Liver (tissue), 9 donors: ENCODE measurements around the gene PLPP3. TPM values are rescaled to one million over a fixed set of nuclear protein-coding genes. Genes with fewer than 3 reads are reported as not detected.

Experiments used
- DNase-seq: peaks from one replicate; pipeline ENCODE4 v3.0.0-alpha.2; 2017; ENCODE audit warnings: low spot score
- H3K27ac ChIP-seq, 2 donors: one replicate each; pipeline ENCODE4 v1.7.0; 2013; ENCODE audit warnings: inconsistent platforms in 2 of 2, low read length in 2 of 2, control low read depth in 1 of 2, low read depth in 1 of 2, mild to moderate bottlenecking in 1 of 2
- H3K27me3 ChIP-seq, 4 donors: one replicate each; pipeline versions ENCODE4 v1.6.1 to v1.7.0; 2013; ENCODE audit warnings: low read length in 3 of 4, inconsistent platforms in 1 of 4, mild to moderate bottlenecking in 1 of 4, moderate library complexity in 1 of 4; ENCODE audit not compliant: control insufficient read depth in 4 of 4, insufficient read depth in 4 of 4
- H3K36me3 ChIP-seq, 4 donors: one replicate each; pipeline versions ENCODE4 v1.6.1 to v1.7.0; 2013; ENCODE audit warnings: low read length in 3 of 4, mild to moderate bottlenecking in 3 of 4, low read depth in 1 of 4, moderate library complexity in 1 of 4; ENCODE audit not compliant: control insufficient read depth in 4 of 4, insufficient read depth in 3 of 4
- H3K4me1 ChIP-seq, 4 donors: one replicate each; pipeline versions ENCODE4 v1.6.1 to v1.7.0; 2013; ENCODE audit warnings: low read length in 3 of 4, mild to moderate bottlenecking in 3 of 4, moderate library complexity in 1 of 4; ENCODE audit not compliant: control insufficient read depth in 4 of 4, insufficient read depth in 4 of 4
- H3K4me3 ChIP-seq, 3 donors: one replicate each; pipeline versions ENCODE4 v1.6.1 to v1.7.0; 2013; ENCODE audit warnings: low read length in 3 of 3, control low read depth in 1 of 3, low read depth in 1 of 3, mild to moderate bottlenecking in 1 of 3
- H3K9ac ChIP-seq, 2 donors: one replicate each; pipeline ENCODE4 v1.7.0; 2013; ENCODE audit warnings: low read length in 2 of 2, mild to moderate bottlenecking in 2 of 2, moderate library complexity in 2 of 2, control low read depth in 1 of 2, low read depth in 1 of 2
- H3K9me3 ChIP-seq, 4 donors: one replicate each; pipeline versions ENCODE4 v1.6.1 to v1.7.0; 2013; ENCODE audit warnings: low read length in 3 of 4; ENCODE audit not compliant: control insufficient read depth in 4 of 4
- EGR1 ChIP-seq, 2 donors: IDR thresholded peaks; 2 replicates each; pipeline ENCODE4 v1.6.1; 2016 to 2018; ENCODE audit warnings: antibody characterized with exemption in 2 of 2, low read depth in 2 of 2
- FOXA1 ChIP-seq: IDR thresholded peaks from 2 replicates; pipeline ENCODE4 v1.6.1; 2016; ENCODE audit warnings: antibody characterized with exemption
- FOXA2 ChIP-seq: IDR thresholded peaks from 2 replicates; pipeline ENCODE4 v1.6.1; 2016; ENCODE audit warnings: antibody characterized with exemption
- GABPA ChIP-seq, 2 donors: IDR thresholded peaks in 1 of 2; conservative IDR thresholded peaks in 1 of 2; 2 replicates each; pipeline ENCODE4 v1.6.1; 2016; ENCODE audit warnings: antibody characterized with exemption in 2 of 2, mild to moderate bottlenecking in 1 of 2, moderate library complexity in 1 of 2
- HNF4A ChIP-seq, 2 donors: conservative IDR thresholded peaks; 2 replicates each; pipeline ENCODE4 v1.6.1; 2016; ENCODE audit warnings: antibody characterized with exemption in 2 of 2, mild to moderate bottlenecking in 2 of 2
- HNF4G ChIP-seq: IDR thresholded peaks from 2 replicates; pipeline ENCODE4 v1.6.1; 2016; ENCODE audit warnings: antibody characterized with exemption
- JUND ChIP-seq, 2 donors: IDR thresholded peaks; 2 replicates each; pipeline ENCODE4 v1.6.1; 2016; ENCODE audit warnings: antibody characterized with exemption in 2 of 2
- NR2F2 ChIP-seq: IDR thresholded peaks from 2 replicates; pipeline ENCODE4 v1.6.1; 2016; ENCODE audit warnings: antibody characterized with exemption
- RAD21 ChIP-seq, 2 donors: IDR thresholded peaks; 2 replicates each; pipeline ENCODE4 v1.6.1; 2016; ENCODE audit warnings: antibody characterized with exemption in 2 of 2, mild to moderate bottlenecking in 2 of 2
- RXRA ChIP-seq, 2 donors: IDR thresholded peaks; 2 replicates each; pipeline ENCODE4 v1.6.1; 2017 to 2018; ENCODE audit warnings: antibody characterized with exemption in 2 of 2, mild to moderate bottlenecking in 1 of 2
- SP1 ChIP-seq: IDR thresholded peaks from 2 replicates; pipeline ENCODE4 v1.6.1; 2018; ENCODE audit warnings: antibody characterized with exemption, mild to moderate bottlenecking
- TAF1 ChIP-seq: conservative IDR thresholded peaks from 2 replicates; pipeline ENCODE4 v1.6.1; 2016; ENCODE audit warnings: antibody characterized with exemption, mild to moderate bottlenecking
- YY1 ChIP-seq: IDR thresholded peaks from 2 replicates; pipeline ENCODE4 v1.6.1; 2016; ENCODE audit warnings: antibody characterized with exemption, mild to moderate bottlenecking
- WGBS: extraction: QIAGEN DNeasy Blood & Tissue Kit; methylation state at CpG from one replicate; pipeline ENCODE4 v1.1.7; 2013; 5-methylcytosine and 5-hydroxymethylcytosine counted together
- polyA plus RNA-seq, 2 donors: library from polyadenylated mRNA; stranded (reverse) in 1 of 2; unstranded in 1 of 2; fragments of 200-250 nt in 1 of 2; fragments of >200 nt in 1 of 2; fragmentation: Nextera tagmentation in 1 of 2; extraction: Ambion mirVana in 1 of 2; gene quantifications; one replicate each; pipeline versions ENCODE4 v1.2.1 to v1.2.3, GENCODE V29; 2013 to 2015
- total RNA-seq, 2 donors: library from RNA; depleted of rRNA; stranded (reverse); fragments of >200 nt; gene quantifications; one replicate each; pipeline ENCODE4 v1.2.3, GENCODE V29; 2014
- TF ChIP-seq, protein P1 (sequence below): IDR thresholded peaks from 2 replicates; pipeline ENCODE4 v1.6.1; 2016; ENCODE audit warnings: antibody characterized with exemption
- TF ChIP-seq, protein P2 (sequence below): IDR thresholded peaks from 2 replicates; pipeline ENCODE4 v1.6.1; 2016; ENCODE audit warnings: antibody characterized with exemption
- TF ChIP-seq, protein P3 (sequence below): fragments of 150-350 bp; IDR thresholded peaks from 2 replicates; pipeline ENCODE4 v1.5.1; 2017; ENCODE audit warnings: improper control_type of control experiment, low read depth, low read length; ENCODE audit not compliant: missing input control
- TF ChIP-seq, protein P4 (sequence below): IDR thresholded peaks from 2 replicates; pipeline ENCODE4 v1.6.1; 2016; ENCODE audit warnings: antibody characterized with exemption
- TF ChIP-seq, protein P5 (sequence below): IDR thresholded peaks from 2 replicates; pipeline ENCODE4 v1.6.1; 2016; ENCODE audit warnings: antibody characterized with exemption, mild to moderate bottlenecking
- donor health status: healthy.
- donor health status: healthy.
- donor health status: healthy.
- donor health status: healthy.
- donor health status: healthy.

Gene PLPP3
- total and polyA plus RNA-seq, 4 donors, result 46.1 to 91.2 (median 67.6) TPM

DNA sequence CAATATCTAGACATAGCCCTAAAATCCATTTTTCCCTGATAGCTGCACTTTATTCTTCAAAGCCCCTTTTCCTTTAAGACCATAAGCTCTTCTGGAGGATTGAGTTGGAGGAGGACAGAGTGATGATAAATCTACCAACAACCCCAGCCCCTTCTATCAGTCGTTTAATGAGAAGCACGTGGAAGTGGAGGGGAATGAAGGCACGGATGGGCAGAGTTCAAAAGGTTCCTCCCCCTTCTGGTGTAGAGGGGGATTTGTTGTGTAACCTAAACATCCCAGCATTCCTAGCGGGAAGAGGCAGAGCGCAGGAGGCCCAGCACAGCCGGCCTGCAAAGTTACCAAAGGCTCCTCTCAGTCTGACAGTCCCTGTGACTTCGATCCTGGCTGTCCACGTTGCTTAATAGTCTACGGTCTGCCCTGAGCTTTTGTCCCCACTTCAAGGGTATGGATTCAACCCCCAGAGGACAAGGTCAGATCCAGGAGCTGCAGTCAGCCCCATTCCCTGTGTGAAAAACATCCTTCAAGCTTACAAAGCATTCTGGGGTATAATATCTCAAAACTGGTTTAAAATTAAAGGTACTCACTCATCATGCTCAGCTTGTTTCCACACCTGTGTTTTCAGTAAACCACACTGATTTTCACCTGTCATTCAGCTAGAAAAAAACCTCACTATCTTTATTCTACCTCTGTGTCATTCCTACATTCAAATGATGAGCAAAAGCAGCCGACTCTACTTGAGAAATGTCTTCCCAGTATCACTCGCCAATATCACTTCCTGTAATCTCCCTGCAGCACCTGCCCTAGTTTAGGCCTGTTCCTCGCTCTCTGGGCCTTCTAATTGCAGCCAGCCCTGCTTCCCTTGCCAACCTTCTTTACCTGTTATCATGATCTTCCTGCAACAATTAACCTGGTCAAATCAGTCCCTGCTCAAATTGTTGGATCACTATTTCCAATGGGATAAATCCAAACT, 117.9 kb downstream of the PLPP3 start:
- TF ChIP-seq FOXA2, result peak; percentile 41
- peak; percentile 19 for TF ChIP-seq FOXA1
- peak in 1 of 2 donors; percentile 64 for TF ChIP-seq JUND (IDR thresholded peaks at IDR 0.05)
- TF ChIP-seq NR2F2, result peak; percentile 43
- TF ChIP-seq, protein P1, sequence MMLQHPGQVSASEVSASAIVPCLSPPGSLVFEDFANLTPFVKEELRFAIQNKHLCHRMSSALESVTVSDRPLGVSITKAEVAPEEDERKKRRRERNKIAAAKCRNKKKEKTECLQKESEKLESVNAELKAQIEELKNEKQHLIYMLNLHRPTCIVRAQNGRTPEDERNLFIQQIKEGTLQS, result no peak
- no peak for TF ChIP-seq EGR1 (IDR thresholded peaks at IDR 0.05; ENCODE audit: low read depth in 2 of 2)
- TF ChIP-seq RAD21 (IDR thresholded peaks at IDR 0.05), result peak; percentile 55 to 67
- peak; percentile 76 for TF ChIP-seq YY1
- peak; percentile 88 to 92 for TF ChIP-seq RXRA (IDR thresholded peaks at IDR 0.05)
- no peak for TF ChIP-seq TAF1
- TF ChIP-seq HNF4A (conservative IDR thresholded peaks at IDR 0.05), result peak; percentile 91 to 94
- TF ChIP-seq, protein P2, sequence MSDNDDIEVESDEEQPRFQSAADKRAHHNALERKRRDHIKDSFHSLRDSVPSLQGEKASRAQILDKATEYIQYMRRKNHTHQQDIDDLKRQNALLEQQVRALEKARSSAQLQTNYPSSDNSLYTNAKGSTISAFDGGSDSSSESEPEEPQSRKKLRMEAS, result peak; percentile 96
- TF ChIP-seq, protein P3, sequence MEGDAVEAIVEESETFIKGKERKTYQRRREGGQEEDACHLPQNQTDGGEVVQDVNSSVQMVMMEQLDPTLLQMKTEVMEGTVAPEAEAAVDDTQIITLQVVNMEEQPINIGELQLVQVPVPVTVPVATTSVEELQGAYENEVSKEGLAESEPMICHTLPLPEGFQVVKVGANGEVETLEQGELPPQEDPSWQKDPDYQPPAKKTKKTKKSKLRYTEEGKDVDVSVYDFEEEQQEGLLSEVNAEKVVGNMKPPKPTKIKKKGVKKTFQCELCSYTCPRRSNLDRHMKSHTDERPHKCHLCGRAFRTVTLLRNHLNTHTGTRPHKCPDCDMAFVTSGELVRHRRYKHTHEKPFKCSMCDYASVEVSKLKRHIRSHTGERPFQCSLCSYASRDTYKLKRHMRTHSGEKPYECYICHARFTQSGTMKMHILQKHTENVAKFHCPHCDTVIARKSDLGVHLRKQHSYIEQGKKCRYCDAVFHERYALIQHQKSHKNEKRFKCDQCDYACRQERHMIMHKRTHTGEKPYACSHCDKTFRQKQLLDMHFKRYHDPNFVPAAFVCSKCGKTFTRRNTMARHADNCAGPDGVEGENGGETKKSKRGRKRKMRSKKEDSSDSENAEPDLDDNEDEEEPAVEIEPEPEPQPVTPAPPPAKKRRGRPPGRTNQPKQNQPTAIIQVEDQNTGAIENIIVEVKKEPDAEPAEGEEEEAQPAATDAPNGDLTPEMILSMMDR, result no peak
- peak; percentile 79 for TF ChIP-seq HNF4G
- TF ChIP-seq, protein P4, sequence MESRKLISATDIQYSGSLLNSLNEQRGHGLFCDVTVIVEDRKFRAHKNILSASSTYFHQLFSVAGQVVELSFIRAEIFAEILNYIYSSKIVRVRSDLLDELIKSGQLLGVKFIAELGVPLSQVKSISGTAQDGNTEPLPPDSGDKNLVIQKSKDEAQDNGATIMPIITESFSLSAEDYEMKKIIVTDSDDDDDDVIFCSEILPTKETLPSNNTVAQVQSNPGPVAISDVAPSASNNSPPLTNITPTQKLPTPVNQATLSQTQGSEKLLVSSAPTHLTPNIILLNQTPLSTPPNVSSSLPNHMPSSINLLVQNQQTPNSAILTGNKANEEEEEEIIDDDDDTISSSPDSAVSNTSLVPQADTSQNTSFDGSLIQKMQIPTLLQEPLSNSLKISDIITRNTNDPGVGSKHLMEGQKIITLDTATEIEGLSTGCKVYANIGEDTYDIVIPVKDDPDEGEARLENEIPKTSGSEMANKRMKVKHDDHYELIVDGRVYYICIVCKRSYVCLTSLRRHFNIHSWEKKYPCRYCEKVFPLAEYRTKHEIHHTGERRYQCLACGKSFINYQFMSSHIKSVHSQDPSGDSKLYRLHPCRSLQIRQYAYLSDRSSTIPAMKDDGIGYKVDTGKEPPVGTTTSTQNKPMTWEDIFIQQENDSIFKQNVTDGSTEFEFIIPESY, result peak; percentile 85
- TF ChIP-seq SP1, result peak; percentile 84
- TF ChIP-seq, protein P5, sequence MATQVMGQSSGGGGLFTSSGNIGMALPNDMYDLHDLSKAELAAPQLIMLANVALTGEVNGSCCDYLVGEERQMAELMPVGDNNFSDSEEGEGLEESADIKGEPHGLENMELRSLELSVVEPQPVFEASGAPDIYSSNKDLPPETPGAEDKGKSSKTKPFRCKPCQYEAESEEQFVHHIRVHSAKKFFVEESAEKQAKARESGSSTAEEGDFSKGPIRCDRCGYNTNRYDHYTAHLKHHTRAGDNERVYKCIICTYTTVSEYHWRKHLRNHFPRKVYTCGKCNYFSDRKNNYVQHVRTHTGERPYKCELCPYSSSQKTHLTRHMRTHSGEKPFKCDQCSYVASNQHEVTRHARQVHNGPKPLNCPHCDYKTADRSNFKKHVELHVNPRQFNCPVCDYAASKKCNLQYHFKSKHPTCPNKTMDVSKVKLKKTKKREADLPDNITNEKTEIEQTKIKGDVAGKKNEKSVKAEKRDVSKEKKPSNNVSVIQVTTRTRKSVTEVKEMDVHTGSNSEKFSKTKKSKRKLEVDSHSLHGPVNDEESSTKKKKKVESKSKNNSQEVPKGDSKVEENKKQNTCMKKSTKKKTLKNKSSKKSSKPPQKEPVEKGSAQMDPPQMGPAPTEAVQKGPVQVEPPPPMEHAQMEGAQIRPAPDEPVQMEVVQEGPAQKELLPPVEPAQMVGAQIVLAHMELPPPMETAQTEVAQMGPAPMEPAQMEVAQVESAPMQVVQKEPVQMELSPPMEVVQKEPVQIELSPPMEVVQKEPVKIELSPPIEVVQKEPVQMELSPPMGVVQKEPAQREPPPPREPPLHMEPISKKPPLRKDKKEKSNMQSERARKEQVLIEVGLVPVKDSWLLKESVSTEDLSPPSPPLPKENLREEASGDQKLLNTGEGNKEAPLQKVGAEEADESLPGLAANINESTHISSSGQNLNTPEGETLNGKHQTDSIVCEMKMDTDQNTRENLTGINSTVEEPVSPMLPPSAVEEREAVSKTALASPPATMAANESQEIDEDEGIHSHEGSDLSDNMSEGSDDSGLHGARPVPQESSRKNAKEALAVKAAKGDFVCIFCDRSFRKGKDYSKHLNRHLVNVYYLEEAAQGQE, result peak; percentile 73
- TF ChIP-seq GABPA (IDR thresholded peaks at IDR 0.05 in 1 of 2, conservative IDR thresholded peaks at IDR 0.05 in 1 of 2), result no peak
- Histone ChIP-seq H3K27me3 (no peaks in the 10 kb centered on the region), H3K9ac (peak overlapping the region in 1 of 2 donors; percentile 68), H3K4me1 (peaks cover 0 to 21% (median 7%) of the 10 kb centered on the region in 4 donors), H3K9me3 (no peaks in the 10 kb centered on the region), H3K27ac (peak overlapping the region; percentile 41 to 71), H3K4me3 (no peak overlapping the region), H3K36me3 (no peaks in the 10 kb centered on the region)
- WGBS, result 42% methylated on average over 12 of the region's 12 CpGs
- DNase-seq, result peak; percentile 50
